H1 (cell line): ENCODE results near the gene PARD3. TPM values are rescaled to one million over a fixed set of nuclear protein-coding genes. Genes with fewer than 3 reads are reported as not detected.

Experiments used
- CBX8 ChIP-seq: fragments of 300-800, 300-1000 bp; sonication (generic); IDR thresholded peaks from 2 replicates; pipeline ENCODE4 v1.7.1; 2016; ENCODE audit warnings: low read depth, low read length, borderline replicate concordance
- SUZ12 ChIP-seq: fragments of 200-600 bp; sonication (generic); IDR thresholded peaks from 2 replicates; pipeline ENCODE4 v1.6.1; 2012; ENCODE audit warnings: mild to moderate bottlenecking, inconsistent platforms, low read length, moderate library complexity, mixed read lengths
- USF2 ChIP-seq: IDR thresholded peaks from 2 replicates; pipeline ENCODE4 v1.6.1; 2011; ENCODE audit warnings: low read length, improper control_type of control experiment
- polyA plus RNA-seq, 7 experiments: library from polyadenylated mRNA; depleted of rRNA in 3 of 7; stranded (reverse) in 5 of 7; unstranded in 2 of 7; fragments of >200 nt in 5 of 7; fragments of 200-250 nt in 2 of 7; gene quantifications; 1 replicate in 5 of 7; 2 replicates in 1 of 7; 4 replicates in 1 of 7; pipeline versions ENCODE4 v1.2.1 to v1.2.3, GENCODE V29; 2011 to 2013; ENCODE audit warnings: missing spikeins in 2 of 7, mixed read lengths in 2 of 7
- total RNA-seq: library from RNA; stranded (reverse); fragmentation: NEBNext Ultra II Directional; extraction: Animal tissue kit (Norgen Biotek cat#: 25700); gene quantifications from 2 replicates; pipeline ENCODE4 v1.2.1, GENCODE V29; 2021

PARD3 gene
- total and polyA plus RNA-seq, 2 of the 8 experiments (the other 6 are each of a cell fraction or from before 2014, with no cell fraction given): 19.7 to 49.1 TPM

GRCh38 chr10:34853357-34853756, 38.3 kb upstream of the PARD3 start (continued):
- TF ChIP-seq CBX8 (no peak), USF2 (no peak), SUZ12 (no peak)
